Glutamatergic neuron (in vitro differentiated cells): ENCODE data around the gene NRXN3. TPM values are rescaled to one million over a fixed set of nuclear protein-coding genes. Genes with fewer than 3 reads are reported as not detected.

Source experiments
- DNase-seq: peaks from one replicate; pipeline ENCODE4 v3.0.0; 2022
- H3K27ac Mint-ChIP-seq: one replicate; pipeline ENCODE4 v1.8.0; 2020; ENCODE audit warnings: mild to moderate bottlenecking, mixed read lengths, inconsistent platforms; ENCODE audit not compliant: unreplicated experiment
- H3K27me3 Mint-ChIP-seq: one replicate; pipeline ENCODE4 v1.8.0; 2020; ENCODE audit warnings: mild to moderate bottlenecking, moderate library complexity, mixed read lengths, inconsistent platforms; ENCODE audit not compliant: unreplicated experiment
- H3K36me3 Mint-ChIP-seq: one replicate; pipeline ENCODE4 v1.8.0; 2020; ENCODE audit warnings: mild to moderate bottlenecking, mixed read lengths, inconsistent platforms; ENCODE audit not compliant: unreplicated experiment
- H3K4me1 Mint-ChIP-seq: one replicate; pipeline ENCODE4 v1.8.0; 2020; ENCODE audit warnings: mild to moderate bottlenecking, low read depth, mixed read lengths, inconsistent platforms; ENCODE audit not compliant: unreplicated experiment
- H3K4me3 Mint-ChIP-seq: one replicate; pipeline ENCODE4 v1.8.0; 2020; ENCODE audit warnings: mild to moderate bottlenecking, mixed read lengths, inconsistent platforms; ENCODE audit not compliant: unreplicated experiment
- H3K9me3 Mint-ChIP-seq: one replicate; pipeline ENCODE4 v1.8.0; 2020; ENCODE audit warnings: mild to moderate bottlenecking, moderate library complexity, mixed read lengths, inconsistent platforms; ENCODE audit not compliant: unreplicated experiment
- CTCF ChIP-seq: fragments of 200-600 bp; sonication (generic); IDR thresholded peaks from one replicate; pipeline ENCODE4 v1.5.0; 2021; ENCODE audit not compliant: partially characterized antibody, unreplicated experiment
- total RNA-seq: library from RNA; stranded (reverse); fragmentation: NEBNext Ultra II Directional; extraction: Animal tissue kit (Norgen Biotek cat#: 25700); gene quantifications from one replicate; pipeline ENCODE4 v1.2.1, GENCODE V29; 2021; ENCODE audit not compliant: unreplicated experiment

Gene NRXN3
- total RNA-seq, 1 donor from 2014 or later: 1.2 TPM

- H3K9me3 Mint-ChIP-seq: no peaks in the 10 kb centered on the region
- no peaks in the 10 kb centered on the region for H3K27me3 Mint-ChIP-seq
- no peaks in the 10 kb centered on the region for H3K4me1 Mint-ChIP-seq
- no peak for TF ChIP-seq CTCF
- H3K36me3 Mint-ChIP-seq: no peaks in the 10 kb centered on the region
- no peak for DNase-seq
- H3K4me3 Mint-ChIP-seq: no peak overlapping the region
- H3K27ac Mint-ChIP-seq: no peak overlapping the region
Observed at GRCh38 chr14:79186523-79186922, 1016.4 kb downstream of the NRXN3 start.

- no peaks in the 10 kb centered on the region for H3K27me3 Mint-ChIP-seq
- no peaks in the 10 kb centered on the region for H3K9me3 Mint-ChIP-seq
- no peak overlapping the region for H3K27ac Mint-ChIP-seq
- no peak for DNase-seq
- no peak overlapping the region for H3K4me3 Mint-ChIP-seq
- H3K36me3 Mint-ChIP-seq: no peaks in the 10 kb centered on the region
- H3K4me1 Mint-ChIP-seq: no peaks in the 10 kb centered on the region
- TF ChIP-seq CTCF: no peak
Observed at GRCh38 chr14:79193689-79194477, 1023.7 kb downstream of the NRXN3 start.

- DNase-seq: no peak
- no peaks in the 10 kb centered on the region for H3K9me3 Mint-ChIP-seq
- no peaks in the 10 kb centered on the region for H3K4me1 Mint-ChIP-seq
- no peak for TF ChIP-seq CTCF
- H3K27me3 Mint-ChIP-seq: no peaks in the 10 kb centered on the region
- H3K36me3 Mint-ChIP-seq: no peaks in the 10 kb centered on the region
- no peak overlapping the region for H3K4me3 Mint-ChIP-seq
- H3K27ac Mint-ChIP-seq: no peak overlapping the region
Observed at GRCh38 chr14:79196216-79196615, 1026.0 kb downstream of the NRXN3 start.

- H3K9me3 Mint-ChIP-seq: no peaks in the 10 kb centered on the region
- no peaks in the 10 kb centered on the region for H3K4me1 Mint-ChIP-seq
- H3K36me3 Mint-ChIP-seq: no peaks in the 10 kb centered on the region
- no peak overlapping the region for H3K4me3 Mint-ChIP-seq
- H3K27me3 Mint-ChIP-seq: no peaks in the 10 kb centered on the region
- no peak for DNase-seq
- no peak overlapping the region for H3K27ac Mint-ChIP-seq
- no peak for TF ChIP-seq CTCF
Observed at GRCh38 chr14:79197516-79197915, 1027.3 kb downstream of the NRXN3 start.

- no peaks in the 10 kb centered on the region for H3K27me3 Mint-ChIP-seq
- H3K4me1 Mint-ChIP-seq: no peaks in the 10 kb centered on the region
Observed at GRCh38 chr14:79199217-79199616, 1029.0 kb downstream of the NRXN3 start.

More at GRCh38 chr14:79199217-79199616, 1029.0 kb downstream of the NRXN3 start:
- TF ChIP-seq CTCF: no peak
- no peak overlapping the region for H3K4me3 Mint-ChIP-seq
- H3K9me3 Mint-ChIP-seq: no peaks in the 10 kb centered on the region
- H3K27ac Mint-ChIP-seq: no peak overlapping the region
- H3K36me3 Mint-ChIP-seq: no peaks in the 10 kb centered on the region
- no peak for DNase-seq
